A549 (cell line): ENCODE results near the gene ZIC4.

Experiments used
- BHLHE40 ChIP-seq: IDR thresholded peaks from 2 replicates; pipeline ENCODE4 v1.6.1; 2012; ENCODE audit warnings: low read depth, low read length, inconsistent platforms
- CTCF ChIP-seq: fragments of >200 bp; sonication (Bioruptor Twin); formaldehyde crosslinking; IDR thresholded peaks from 3 replicates; pipeline ENCODE4 v1.5.1; 2016
- ESRRA ChIP-seq: fragments of 150-350 bp; IDR thresholded peaks from 2 replicates; pipeline ENCODE4 v1.6.1; 2014; ENCODE audit warnings: mild to moderate bottlenecking, low read length, borderline replicate concordance
- HOXA7 ChIP-seq: fragments of 250-450 bp; sonication (Bioruptor Pico); IDR thresholded peaks from 2 replicates; pipeline ENCODE4 v1.5.0; 2020; ENCODE audit warnings: mild to moderate bottlenecking, moderate library complexity
- MAX ChIP-seq: IDR thresholded peaks from 2 replicates; pipeline ENCODE4 v1.6.1; 2012
- POLR2A ChIP-seq: IDR thresholded peaks from 2 replicates; pipeline ENCODE4 v1.6.1; 2012; ENCODE audit warnings: mild to moderate bottlenecking, low read length
- RAD21 ChIP-seq, 2 experiments: fragments of >200 bp in 1 of 2; sonication (Bioruptor Twin) in 1 of 2; formaldehyde crosslinking in 1 of 2; IDR thresholded peaks in 1 of 2; conservative IDR thresholded peaks in 1 of 2; 2 replicates in 1 of 2; 3 replicates in 1 of 2; pipeline ENCODE4 v1.6.1; 2012 to 2018; ENCODE audit warnings: inconsistent platforms in 1 of 2

GRCh38 chr3:147418371-147418781 lies 12.0 kb upstream of the ZIC4 start:
- TF ChIP-seq ESRRA (no peak), RAD21 (conservative IDR thresholded peaks at IDR 0.05 in 1 of 2, IDR thresholded peaks at IDR 0.05 in 1 of 2) (no peak), CTCF (no peak), POLR2A (no peak), BHLHE40 (no peak), MAX (no peak), HOXA7 (no peak)
